ENCODE data around the gene KBTBD4.
"Not testable (repeated sequence)": the region's sequence is repeated elsewhere in the genome, so short reads cannot be mapped to it uniquely, and the experiment has no call there.

KBTBD4 gene

GRCh38 chr11:47564933-47565339 is 13.8 kb downstream of the KBTBD4 start:
- DNase-seq (ENCODE audit: low read depth, low spot score) = no peak
- peak overlapping the region; percentile 43 for H3K27ac ChIP-seq

- H3K27ac ChIP-seq; DNase-seq (ENCODE audit: low read depth, low spot score): not testable (repeated sequence)
These were observed 14.4 kb downstream of the KBTBD4 start for GRCh38 chr11:47564366-47564765.

GRCh38 chr11:47562393-47562792 is 16.4 kb downstream of the KBTBD4 start:
- DNase-seq (ENCODE audit: low read depth, low spot score); H3K27ac ChIP-seq: not testable (repeated sequence)

- H3K27ac ChIP-seq = no peak overlapping the region
- no peak for DNase-seq (ENCODE audit: low read depth, low spot score)
These were observed 18.3 kb downstream of the KBTBD4 start for GRCh38 chr11:47560426-47560825.

- H3K27ac ChIP-seq = no peak overlapping the region
- DNase-seq (ENCODE audit: low read depth, low spot score) = no peak
These were observed 20.1 kb downstream of the KBTBD4 start for GRCh38 chr11:47558695-47559094.

- DNase-seq (ENCODE audit: low read depth, low spot score); H3K27ac ChIP-seq: not testable (repeated sequence)
These were observed 21.8 kb downstream of the KBTBD4 start for GRCh38 chr11:47557004-47557403.

GRCh38 chr11:47553406-47553743 is 25.4 kb downstream of the KBTBD4 start:
- peak overlapping the region; percentile 87 for H3K27ac ChIP-seq
- DNase-seq (ENCODE audit: low read depth, low spot score) = no peak

DNA sequence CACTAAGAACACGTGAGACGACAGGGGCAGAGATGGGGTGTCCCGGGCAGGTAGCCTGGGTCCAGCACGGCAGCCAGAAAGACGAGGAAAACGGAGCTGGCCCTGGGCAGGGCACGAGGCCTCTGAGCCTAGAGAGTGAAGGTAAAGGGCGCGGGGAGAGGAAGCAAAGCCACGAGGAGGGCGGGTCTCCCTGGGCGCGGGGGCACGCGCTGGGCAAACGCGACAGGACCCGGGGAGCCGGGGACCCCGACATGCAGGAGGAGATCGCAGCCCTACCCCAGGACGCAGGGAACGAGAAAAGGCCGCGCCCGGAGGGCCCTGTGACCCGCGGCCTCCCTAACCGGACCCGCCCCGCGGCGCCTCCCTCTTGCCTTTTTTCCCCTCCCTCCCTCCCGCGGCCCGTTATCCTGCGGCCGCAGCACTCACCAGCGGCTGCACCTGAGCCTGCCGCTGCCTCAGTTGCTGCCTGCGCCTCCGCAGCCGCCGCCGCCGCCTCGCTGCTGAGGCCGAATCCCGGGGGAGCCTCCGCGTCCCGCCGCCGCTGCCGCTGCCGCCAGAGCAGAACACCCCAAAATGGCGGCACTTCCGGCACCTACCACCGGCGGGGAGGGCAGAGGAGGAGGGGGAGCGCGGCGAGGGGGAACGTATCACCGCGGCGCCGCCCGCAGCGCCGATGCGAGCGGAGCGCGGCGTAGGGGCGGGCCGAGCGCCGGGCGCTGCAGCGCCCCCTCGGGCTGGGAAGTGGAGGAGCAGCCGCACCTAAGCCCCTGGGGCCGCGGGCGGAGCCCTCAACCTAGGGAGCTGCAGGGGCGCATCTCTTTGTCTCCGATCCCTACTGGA is 26.0 kb downstream of the KBTBD4 start, which contains the start of gene CELF1:
CELF1 (minus strand) TSS at position 567 of the 840 bp plus-strand sequence. CDS start 53,609 bp downstream, outside the sequence.
- peak; percentile 29 for DNase-seq (ENCODE audit: low read depth, low spot score)

GRCh38 chr11:47552056-47552565 is 26.7 kb downstream of the KBTBD4 start:
- DNase-seq (ENCODE audit: low read depth, low spot score) = no peak
- peak overlapping the region; percentile 87 for H3K27ac ChIP-seq

More for the DNA sequence above, 26.0 kb downstream of the KBTBD4 start, which contains the start of gene CELF1:
- peak within 1 kb of the TSS; percentile 87 for H3K27ac ChIP-seq

GRCh38 chr11:47551086-47551485 is 27.7 kb downstream of the KBTBD4 start:
- DNase-seq (ENCODE audit: low read depth, low spot score) = no peak
- H3K27ac ChIP-seq = peak overlapping the region; percentile 87

DNA sequence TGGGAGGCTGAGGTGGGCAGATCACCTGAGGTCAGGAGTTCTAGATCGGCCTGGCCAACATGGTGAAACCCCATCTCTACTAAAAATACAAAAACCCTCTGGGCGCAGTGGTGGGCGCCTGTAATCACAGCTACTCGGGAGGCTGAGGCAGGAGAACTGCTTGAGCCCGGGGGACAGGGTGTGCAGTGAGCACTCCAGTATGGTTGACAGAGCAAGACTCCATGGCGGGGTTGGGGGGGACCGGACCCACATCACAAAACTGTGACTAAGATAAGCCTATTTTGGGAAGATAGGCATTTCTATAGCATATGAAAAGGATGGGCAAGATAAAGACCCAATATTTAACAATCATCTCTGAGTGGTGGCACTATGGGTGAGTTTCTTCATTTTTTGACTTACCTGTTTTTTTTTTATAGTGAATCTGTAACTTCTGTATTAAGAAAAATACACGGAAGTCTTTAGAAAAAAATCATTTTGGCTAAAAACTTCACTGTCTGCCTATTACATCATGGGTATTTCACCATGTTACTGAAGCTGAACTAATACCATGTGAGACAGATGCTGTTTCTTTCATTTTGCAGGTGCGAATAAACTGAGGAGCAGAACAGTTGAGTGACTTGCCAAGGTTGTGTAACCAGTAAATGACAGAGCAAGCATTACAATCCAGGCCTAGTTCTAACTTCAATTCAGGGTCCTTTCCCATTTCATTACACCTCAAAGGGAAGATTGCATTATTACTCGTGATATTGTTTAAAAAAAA is 28.3 kb downstream of the KBTBD4 start:
- DNase-seq (ENCODE audit: low read depth, low spot score) = no peak
- H3K27ac ChIP-seq = peak overlapping the region; percentile 87

DNA sequence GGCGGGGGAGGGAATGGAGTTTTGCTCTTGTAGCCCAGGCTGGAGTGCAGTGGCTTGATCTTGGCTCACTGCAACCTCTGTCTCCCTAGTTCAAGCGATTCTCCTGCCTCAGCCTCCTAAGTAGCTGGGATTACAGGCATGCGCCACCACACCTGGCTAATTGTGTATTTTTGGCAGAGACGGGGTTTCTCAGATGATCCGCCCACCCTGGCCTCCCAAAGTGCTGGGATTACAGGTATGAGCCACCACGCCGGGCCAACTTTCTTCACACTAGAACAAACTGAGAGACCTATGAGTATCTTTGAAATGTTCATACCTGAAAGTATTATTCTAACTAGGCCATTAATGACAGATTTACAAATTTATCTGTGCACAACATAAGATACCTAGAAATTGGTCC is 32.5 kb downstream of the KBTBD4 start:
- H3K27ac ChIP-seq; DNase-seq (ENCODE audit: low read depth, low spot score): not testable (repeated sequence)

GRCh38 chr11:47545298-47545697 is 33.5 kb downstream of the KBTBD4 start:
- H3K27ac ChIP-seq = no peak overlapping the region

DNA sequence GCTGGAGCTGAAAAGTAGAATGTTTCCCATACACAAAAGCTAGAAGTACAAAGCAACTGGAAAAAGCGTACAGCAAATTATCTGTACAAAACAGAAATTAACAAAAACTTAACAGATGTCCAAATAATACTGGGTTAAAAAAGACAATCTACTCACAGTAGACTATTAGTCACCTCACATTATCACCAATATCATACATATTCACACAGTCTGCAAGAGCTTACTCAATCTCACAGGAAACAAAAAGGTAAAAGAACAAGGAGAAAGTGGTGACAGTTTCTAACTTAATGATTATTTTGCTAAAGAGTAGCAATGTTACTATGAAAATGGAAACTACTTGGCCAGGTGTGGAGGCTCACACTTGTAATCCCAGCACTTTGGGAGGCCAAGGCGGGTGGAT is 37.7 kb downstream of the KBTBD4 start:
- H3K27ac ChIP-seq = peak overlapping the region; percentile 95
- DNase-seq (ENCODE audit: low read depth, low spot score) = no peak

More at GRCh38 chr11:47545298-47545697, 33.5 kb downstream of the KBTBD4 start:
- DNase-seq (ENCODE audit: low read depth, low spot score) = no peak

DNA sequence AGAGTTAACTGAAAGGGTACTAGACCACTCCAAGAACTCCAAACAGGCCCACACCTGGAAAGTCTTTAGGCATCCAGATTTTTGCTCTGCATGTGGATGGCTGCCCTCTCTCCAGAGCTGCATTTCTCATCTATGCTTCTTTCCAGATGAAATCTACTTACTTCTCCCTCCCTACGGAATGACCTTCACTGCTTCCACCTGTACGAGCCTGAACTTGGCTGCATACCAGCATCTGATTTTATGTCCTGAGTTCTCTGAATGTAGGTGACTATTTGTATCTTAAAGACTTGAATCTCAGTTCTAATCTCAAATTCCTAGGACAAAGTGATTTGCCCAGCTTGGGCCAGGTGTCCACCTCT is 39.1 kb downstream of the KBTBD4 start:
- no peak for DNase-seq (ENCODE audit: low read depth, low spot score)
- H3K27ac ChIP-seq = peak overlapping the region; percentile 95

- peak overlapping the region; percentile 95 for H3K27ac ChIP-seq
- DNase-seq (ENCODE audit: low read depth, low spot score) = no peak
These were observed 39.8 kb downstream of the KBTBD4 start for GRCh38 chr11:47538741-47539565.

DNA sequence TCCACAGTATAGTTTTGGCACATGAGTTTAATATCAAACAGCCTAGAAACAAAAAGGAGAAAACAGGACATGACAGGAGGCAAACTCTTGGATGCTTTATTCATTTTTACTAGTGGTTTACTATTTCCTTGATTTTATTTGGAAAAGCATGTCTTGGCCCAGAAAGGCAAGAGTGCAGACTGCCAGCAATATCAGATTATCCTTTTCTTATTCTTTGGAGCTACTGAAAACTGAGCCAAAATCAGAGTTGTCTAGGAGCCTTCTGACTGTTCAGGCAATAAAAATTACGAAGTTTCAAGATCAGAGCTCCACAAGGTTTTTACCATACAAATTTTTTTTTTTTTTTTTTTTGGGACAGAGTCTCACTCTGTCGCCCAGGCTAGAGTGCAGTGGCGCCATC is 41.9 kb downstream of the KBTBD4 start:
- no peak overlapping the region for H3K27ac ChIP-seq
- DNase-seq (ENCODE audit: low read depth, low spot score) = no peak

GRCh38 chr11:47534704-47535251 is 44.0 kb downstream of the KBTBD4 start:
- no peak for DNase-seq (ENCODE audit: low read depth, low spot score)
- no peak overlapping the region for H3K27ac ChIP-seq

DNA sequence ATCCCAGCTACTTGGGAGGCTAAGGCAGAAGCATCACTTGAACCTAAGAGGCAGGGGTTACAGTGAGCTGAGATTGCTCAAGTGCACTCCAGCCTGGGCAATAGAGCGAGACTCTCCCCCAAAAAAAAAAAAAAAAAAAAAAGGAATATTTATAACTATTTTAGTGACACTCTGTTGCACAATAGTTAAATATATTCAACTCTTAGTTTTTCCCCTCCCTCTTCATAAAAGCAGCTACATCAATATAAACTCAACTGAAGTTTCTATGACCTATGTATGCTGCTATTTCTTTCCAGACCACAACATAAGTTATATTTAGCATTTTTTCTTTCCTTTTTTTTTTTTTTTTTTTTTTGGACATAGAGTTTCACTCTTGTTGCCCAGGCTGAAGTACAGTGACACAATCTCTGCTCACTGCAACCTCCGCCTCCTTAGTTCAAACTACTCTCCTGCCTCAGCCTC is 45.0 kb downstream of the KBTBD4 start:
- H3K27ac ChIP-seq = no peak overlapping the region
- no peak for DNase-seq (ENCODE audit: low read depth, low spot score)
